Caco-2 (cell line): ENCODE results near the gene LRP1. TPM values are rescaled to one million over a fixed set of nuclear protein-coding genes. Genes with fewer than 3 reads are reported as not detected.

Experiments used
- BruUV-seq: library from RNA; stranded (reverse); fragments of 400-500 nt; replicated peaks from 2 replicates; lab custom pipeline; 2021; lab: Mats Ljungman, UMichigan
- CTCF ChIA-PET: fragments of 300-600 bp; sonication (Branson Sonifier 250); formaldehyde crosslinking; loops from one replicate; lab custom pipeline; 2022; ENCODE audit warnings: antibody characterized with exemption; lab: Charles Lee
- POLR2A ChIA-PET: fragments of 300-600 bp; sonication (Branson Sonifier 250); formaldehyde crosslinking; loops from one replicate; lab custom pipeline; 2022; ENCODE audit warnings: antibody characterized with exemption; lab: Charles Lee
- DNase-seq, 2 experiments: peaks; one replicate each; pipeline versions ENCODE4 v3.0.0 to v3.0.0-alpha.2; 2020 to 2022
- H3K27me3 ChIP-seq: replicated peaks from 2 replicates; pipeline ENCODE4 v1.6.0; 2011; ENCODE audit warnings: low read length; ENCODE audit not compliant: control insufficient read depth, insufficient read depth
- H3K36me3 ChIP-seq: 2 replicates; pipeline ENCODE4 v1.5.1; 2011; ENCODE audit warnings: low read length; ENCODE audit not compliant: control insufficient read depth, insufficient read depth
- H3K4me1 ChIP-seq: fragments of 250-450 bp; sonication (Bioruptor Pico); 2 replicates; pipeline ENCODE4 v1.5.1; 2020; ENCODE audit warnings: mild to moderate bottlenecking
- H3K4me3 ChIP-seq: 2 replicates; pipeline ENCODE4 v1.5.1; 2011; ENCODE audit warnings: low read depth, mild to moderate bottlenecking, control low read depth, low read length
- H3K9me3 ChIP-seq: fragments of 250-450 bp; sonication (Bioruptor Pico); 2 replicates; pipeline ENCODE4 v1.5.1; 2020; ENCODE audit warnings: mild to moderate bottlenecking, moderate library complexity
- H3K27ac Mint-ChIP-seq: one replicate; pipeline ENCODE4 v1.8.0; 2022; ENCODE audit warnings: mixed read lengths; ENCODE audit not compliant: unreplicated experiment
- H3K27me3 Mint-ChIP-seq: one replicate; pipeline ENCODE4 v1.8.0; 2022; ENCODE audit warnings: mixed read lengths; ENCODE audit not compliant: insufficient read depth, unreplicated experiment
- H3K36me3 Mint-ChIP-seq: one replicate; pipeline ENCODE4 v1.8.0; 2022; ENCODE audit warnings: mild to moderate bottlenecking, mixed read lengths; ENCODE audit not compliant: insufficient read depth, unreplicated experiment
- H3K4me1 Mint-ChIP-seq: one replicate; pipeline ENCODE4 v1.8.0; 2022; ENCODE audit warnings: low read depth, mixed read lengths; ENCODE audit not compliant: unreplicated experiment
- H3K4me3 Mint-ChIP-seq: one replicate; pipeline ENCODE4 v1.8.0; 2022; ENCODE audit warnings: mild to moderate bottlenecking, moderate library complexity, mixed read lengths; ENCODE audit not compliant: unreplicated experiment
- H3K9me3 Mint-ChIP-seq: one replicate; pipeline ENCODE4 v1.8.0; 2022; ENCODE audit warnings: mixed read lengths; ENCODE audit not compliant: unreplicated experiment
- CTCF ChIP-seq, 2 experiments: fragments of 200-600 bp in 1 of 2; IDR thresholded peaks; 1 replicate in 1 of 2; 2 replicates in 1 of 2; pipeline versions ENCODE4 v1.5.1 to v1.8.0; 2011 to 2022; ENCODE audit warnings: antibody characterized with exemption in 1 of 2, control low read depth in 1 of 2, inconsistent platforms in 1 of 2, low read depth in 1 of 2, low read length in 1 of 2, mild to moderate bottlenecking in 1 of 2, moderate library complexity in 1 of 2; ENCODE audit not compliant: insufficient read depth in 1 of 2, severe bottlenecking in 1 of 2, unreplicated experiment in 1 of 2
- intact Hi-C: fragments of 100-400 bp; cut with micrococcal nuclease; formaldehyde crosslinking; loops from one replicate; pipeline ENCODE4 v1.10.0; 2022; ENCODE audit not compliant: unreplicated experiment
- total RNA-seq: library from RNA; stranded (reverse); gene quantifications from 2 replicates; pipeline ENCODE4 v1.2.3, GENCODE V29; 2022

The LRP1 gene
- total RNA-seq, 1 experiment from 2014 or later: 111 TPM

- H3K4me1 ChIP-seq: peaks cover 10% of the 10 kb centered on the region
- no peak for DNase-seq
- H3K4me3 Mint-ChIP-seq: no peak overlapping the region
- intact Hi-C loops: no loop called here
- no peaks in the 10 kb centered on the region for H3K9me3 ChIP-seq
- ChIA-PET CTCF (no interaction called here), POLR2A (no interaction called here)
- peaks cover 8% of the 10 kb centered on the region for H3K36me3 ChIP-seq
- no peaks in the 10 kb centered on the region for H3K27me3 ChIP-seq
- BruUV-seq: no TSS peak
- H3K27me3 Mint-ChIP-seq: no peaks in the 10 kb centered on the region
- no peak overlapping the region for H3K27ac Mint-ChIP-seq
- peaks cover 7% of the 10 kb centered on the region for H3K4me1 Mint-ChIP-seq
- H3K9me3 Mint-ChIP-seq: no peaks in the 10 kb centered on the region
- no peak for TF ChIP-seq CTCF (IDR thresholded peaks at IDR 0.05; ENCODE audit: insufficient read depth in 1 of 2, low read depth in 1 of 2, low read length in 1 of 2, severe bottlenecking in 1 of 2, unreplicated experiment in 1 of 2)
- H3K36me3 Mint-ChIP-seq: peaks cover 74% of the 10 kb centered on the region
- H3K4me3 ChIP-seq: no peak overlapping the region
These were observed 31.0 kb downstream of the LRP1 start for GRCh38 chr12:57159311-57159710.

- peaks cover 4% of the 10 kb centered on the region; the same call in 1 of the 2 replicates for H3K4me1 ChIP-seq
- Mint-ChIP-seq H3K4me3 (no peak overlapping the region), H3K36me3 (peaks cover 75% of the 10 kb centered on the region), H3K4me1 (peaks cover 6% of the 10 kb centered on the region), H3K9me3 (no peaks in the 10 kb centered on the region), H3K27ac (no peak overlapping the region), H3K27me3 (no peaks in the 10 kb centered on the region)
- no TSS peak for BruUV-seq
- H3K9me3 ChIP-seq: no peaks in the 10 kb centered on the region
- no peak for TF ChIP-seq CTCF (IDR thresholded peaks at IDR 0.05; ENCODE audit: insufficient read depth in 1 of 2, low read depth in 1 of 2, low read length in 1 of 2, severe bottlenecking in 1 of 2, unreplicated experiment in 1 of 2)
- H3K27me3 ChIP-seq: no peaks in the 10 kb centered on the region
- H3K36me3 ChIP-seq: peaks cover 8% of the 10 kb centered on the region
- intact Hi-C loops: no loop called here
- ChIA-PET POLR2A (no interaction called here), CTCF (no interaction called here)
- DNase-seq: no peak
- no peak overlapping the region for H3K4me3 ChIP-seq
These were observed 31.8 kb downstream of the LRP1 start for GRCh38 chr12:57160040-57160439.

GRCh38 chr12:57160741-57161140 lies 32.5 kb downstream of the LRP1 start:
- H3K36me3 ChIP-seq: peaks cover 8% of the 10 kb centered on the region
- no peaks in the 10 kb centered on the region for H3K4me1 ChIP-seq
- no TSS peak for BruUV-seq
- no peaks in the 10 kb centered on the region for H3K9me3 Mint-ChIP-seq
- H3K36me3 Mint-ChIP-seq: peaks cover 73% of the 10 kb centered on the region
- H3K27ac Mint-ChIP-seq: no peak overlapping the region
- TF ChIP-seq CTCF (IDR thresholded peaks at IDR 0.05; ENCODE audit: insufficient read depth in 1 of 2, low read depth in 1 of 2, low read length in 1 of 2, severe bottlenecking in 1 of 2, unreplicated experiment in 1 of 2): no peak
- H3K27me3 Mint-ChIP-seq: no peaks in the 10 kb centered on the region
- DNase-seq: no peak
- no peaks in the 10 kb centered on the region for H3K27me3 ChIP-seq
- H3K4me3 ChIP-seq: no peak overlapping the region
- H3K4me1 Mint-ChIP-seq: no peaks in the 10 kb centered on the region
- ChIA-PET POLR2A (no interaction called here), CTCF (no interaction called here)
- intact Hi-C loops: no loop called here
- H3K4me3 Mint-ChIP-seq: no peak overlapping the region
- no peaks in the 10 kb centered on the region for H3K9me3 ChIP-seq
